Measurements from ENCODE around the gene METTL25. TPM values are rescaled to one million over a fixed set of nuclear protein-coding genes. Genes with fewer than 3 reads are reported as not detected.

METTL25 gene
- total and polyA plus RNA-seq, 2 of the 8 experiments (the other 6 are each of a cell fraction or from before 2014, with no cell fraction given) = 2.4 to 8.3 TPM

DNA sequence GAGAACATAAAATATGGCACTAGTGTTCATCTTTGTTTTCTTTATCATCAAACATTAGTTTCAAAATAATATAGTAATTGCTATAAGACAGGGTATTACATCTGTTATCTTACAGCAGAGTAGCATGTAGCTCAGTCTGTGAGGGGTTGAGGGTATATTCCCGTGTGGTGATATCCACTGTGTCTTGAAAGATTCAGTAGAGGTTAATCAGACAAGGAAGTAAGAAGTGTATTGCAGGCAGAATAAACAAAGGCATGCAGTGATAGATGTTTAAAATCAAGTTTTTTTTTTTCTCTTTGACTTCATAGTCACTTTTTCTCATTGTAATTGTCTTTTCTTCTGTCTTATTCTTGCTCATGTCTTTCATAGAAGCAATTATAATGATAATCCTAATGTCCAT lies 48.3 kb downstream of the METTL25 start:
- H3K27me3 ChIP-seq (replicated peaks in 1 of 4; ENCODE audit: control insufficient read depth in 3 of 4, extremely low read depth in 1 of 4, insufficient read depth in 3 of 4, low read length in 3 of 4) = no peaks in the 10 kb centered on the region
- H4K5ac ChIP-seq (ENCODE audit: insufficient read length, low read depth, low read length) = no peak overlapping the region
- no peak overlapping the region for H2BK12ac ChIP-seq (ENCODE audit: low read depth, low read length)
- H2AK5ac ChIP-seq (ENCODE audit: low read depth, low read length) = no peak overlapping the region
- no peak overlapping the region for H3K14ac ChIP-seq (ENCODE audit: insufficient read length)
- no peak for FAIRE-seq
- H3K36me3 ChIP-seq (ENCODE audit: control insufficient read depth in 2 of 4, insufficient read depth in 4 of 4, low read length in 3 of 4) = no peaks in the 10 kb centered on the region
- H4K20me1 ChIP-seq (replicated peaks in 1 of 2; ENCODE audit: control insufficient read depth in 1 of 2, insufficient read depth in 2 of 2, low read length in 2 of 2) = no peaks in the 10 kb centered on the region
- no peak overlapping the region for H3K56ac ChIP-seq (replicated peaks; ENCODE audit: insufficient read length, low read depth, low read length)
- no peaks in the 10 kb centered on the region for H3K23me2 ChIP-seq (ENCODE audit: low read depth, low read length)
- no peak for DNase-seq (ENCODE audit: low read depth in 1 of 2, low spot score in 2 of 2)
- POLR2A ChIA-PET (ENCODE audit: partially characterized antibody) = no interaction called here
- WGBS, 2 experiments (ENCODE audit: extremely low coverage in 1 of 2, insufficient coverage in 1 of 2, insufficient read length in 1 of 2, insufficient replicate concordance in 2 of 2, low coverage in 1 of 2, low lambda C conversion rate in 2 of 2, missing lambda C conversion rate in 1 of 2) = 90% methylated on average over 1 of the region's 1 CpG; no CpG with 5 or more reads in 1 of the 2 experiments
- H3K4me2 ChIP-seq (ENCODE audit: insufficient read depth in 1 of 2, low read depth in 2 of 2, low read length in 2 of 2) = no peak overlapping the region
- no peak overlapping the region for H3K18ac ChIP-seq (ENCODE audit: extremely low read depth, low read length)
- H3K79me2 ChIP-seq (ENCODE audit: control insufficient read depth in 1 of 2, insufficient read depth in 2 of 2, low read length in 2 of 2) = no peaks in the 10 kb centered on the region
- H3K79me1 ChIP-seq (ENCODE audit: low read depth, low read length) = no peaks in the 10 kb centered on the region
- no peak overlapping the region for H4K91ac ChIP-seq (replicated peaks; ENCODE audit: insufficient read length, low read length)
- no peak overlapping the region for H3K23ac ChIP-seq (ENCODE audit: insufficient read length)
- TF ChIP-seq SP4 (IDR thresholded peaks at IDR 0.05; ENCODE audit: low read length) = no peak
- TF ChIP-seq BCL11A (IDR thresholded peaks at IDR 0.05; ENCODE audit: low read depth in 2 of 2, low read length in 2 of 2) = no peak
- no peak for TF ChIP-seq CBX8 (IDR thresholded peaks at IDR 0.05; ENCODE audit: borderline replicate concordance, low read depth, low read length)
- no peak for TF ChIP-seq NRF1 (IDR thresholded peaks at IDR 0.05; ENCODE audit: low read depth, low read length)
- no peak for TF ChIP-seq CBX5 (IDR thresholded peaks at IDR 0.05; ENCODE audit: low read depth, low read length)
- no peak for TF ChIP-seq TAF1 (IDR thresholded peaks at IDR 0.05; ENCODE audit: low read depth, low read length)
- no peak for TF ChIP-seq POU5F1 (IDR thresholded peaks at IDR 0.05; ENCODE audit: low read depth, low read length)
- H3K4ac ChIP-seq (replicated peaks; ENCODE audit: insufficient read length, low read depth, low read length) = no peak overlapping the region
- no peak overlapping the region for H2AFZ ChIP-seq (ENCODE audit: low read length)
- no peak overlapping the region for H3K9ac ChIP-seq (replicated peaks in 1 of 4; ENCODE audit: extremely low read depth in 1 of 4, low read depth in 3 of 4, low read length in 3 of 4)
- no peak overlapping the region for H3K4me3 ChIP-seq (ENCODE audit: extremely low read depth in 1 of 4, insufficient read depth in 2 of 4, low read depth in 3 of 4, low read length in 4 of 4)
- no peak overlapping the region for H2BK5ac ChIP-seq (ENCODE audit: low read depth, low read length)
- H3K9me3 ChIP-seq (ENCODE audit: insufficient read depth in 2 of 2, low read depth in 1 of 2, low read length in 1 of 2) = no peaks in the 10 kb centered on the region
- CTCF ChIA-PET (ENCODE audit: partially characterized antibody) = no interaction called here
- no peak overlapping the region for H4K8ac ChIP-seq (ENCODE audit: extremely low read depth, insufficient read depth, low read length)
- H2BK15ac ChIP-seq (ENCODE audit: low read length) = no peak overlapping the region
- no peak overlapping the region for H2BK20ac ChIP-seq (ENCODE audit: low read length)
- no peak overlapping the region for H3K27ac ChIP-seq (ENCODE audit: low read depth, low read length)
- no peak overlapping the region for H2BK120ac ChIP-seq (replicated peaks; ENCODE audit: low read depth, low read length)
- H3K4me1 ChIP-seq (replicated peaks in 1 of 4; ENCODE audit: control insufficient read depth in 3 of 4, insufficient read depth in 4 of 4, low read length in 3 of 4) = no peaks in the 10 kb centered on the region
